Measurements from ENCODE around the gene UBR3.

- TF ChIP-seq, protein P1, sequence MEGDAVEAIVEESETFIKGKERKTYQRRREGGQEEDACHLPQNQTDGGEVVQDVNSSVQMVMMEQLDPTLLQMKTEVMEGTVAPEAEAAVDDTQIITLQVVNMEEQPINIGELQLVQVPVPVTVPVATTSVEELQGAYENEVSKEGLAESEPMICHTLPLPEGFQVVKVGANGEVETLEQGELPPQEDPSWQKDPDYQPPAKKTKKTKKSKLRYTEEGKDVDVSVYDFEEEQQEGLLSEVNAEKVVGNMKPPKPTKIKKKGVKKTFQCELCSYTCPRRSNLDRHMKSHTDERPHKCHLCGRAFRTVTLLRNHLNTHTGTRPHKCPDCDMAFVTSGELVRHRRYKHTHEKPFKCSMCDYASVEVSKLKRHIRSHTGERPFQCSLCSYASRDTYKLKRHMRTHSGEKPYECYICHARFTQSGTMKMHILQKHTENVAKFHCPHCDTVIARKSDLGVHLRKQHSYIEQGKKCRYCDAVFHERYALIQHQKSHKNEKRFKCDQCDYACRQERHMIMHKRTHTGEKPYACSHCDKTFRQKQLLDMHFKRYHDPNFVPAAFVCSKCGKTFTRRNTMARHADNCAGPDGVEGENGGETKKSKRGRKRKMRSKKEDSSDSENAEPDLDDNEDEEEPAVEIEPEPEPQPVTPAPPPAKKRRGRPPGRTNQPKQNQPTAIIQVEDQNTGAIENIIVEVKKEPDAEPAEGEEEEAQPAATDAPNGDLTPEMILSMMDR (IDR thresholded peaks at IDR 0.05; ENCODE audit: low read depth, low read length), result no peak
- no peak for TF ChIP-seq EZH2phosphoT487 (IDR thresholded peaks at IDR 0.05; ENCODE audit: low read depth)
These were observed 11.4 kb upstream of the UBR3 start for GRCh38 chr2:169815849-169816248.

Data from OCI-LY3 (cell line).